Adrenal gland (tissue), 12 donors: Measurements from ENCODE around the gene CCDC142. TPM values are rescaled to one million over a fixed set of nuclear protein-coding genes. Genes with fewer than 3 reads are reported as not detected.

Source experiments
- DNase-seq, 7 donors: peaks; one replicate each; pipeline ENCODE4 v3.0.0-alpha.2; 2019 to 2020
- H3K27ac ChIP-seq, 5 donors: fragments of 200-600 bp; sonication (generic) in 4 of 5; 1 replicate in 3 of 5; 2 replicates in 2 of 5; pipeline versions ENCODE4 v1.5.1 to v1.8.0; 2016 to 2020; ENCODE audit warnings: mild to moderate bottlenecking in 1 of 5
- H3K27me3 ChIP-seq: fragments of 200-600 bp; 2 replicates; pipeline ENCODE4 v1.8.0; 2021
- H3K36me3 ChIP-seq, 2 donors: fragments of 200-600 bp; replicated peaks in 1 of 2; 1 replicate in 1 of 2; 2 replicates in 1 of 2; pipeline versions ENCODE4 v1.5.1 to v1.8.0; 2018 to 2022
- H3K4me1 ChIP-seq, 2 donors: fragments of 200-600 bp; replicated peaks in 1 of 2; 1 replicate in 1 of 2; 2 replicates in 1 of 2; pipeline versions ENCODE4 v1.5.1 to v1.8.0; 2018 to 2021
- H3K4me3 ChIP-seq, 4 donors: fragments of 200-600 bp; sonication (generic) in 3 of 4; one replicate each; pipeline ENCODE4 v1.5.1; 2016 to 2018
- H3K9me3 ChIP-seq, 3 donors: fragments of 200-600 bp; sonication (generic) in 1 of 3; replicated peaks in 1 of 3; 1 replicate in 2 of 3; 2 replicates in 1 of 3; pipeline versions ENCODE4 v1.5.1 to v1.8.0; 2016 to 2021
- POLR2A ChIP-seq, 2 donors: fragments of 450-650 bp; IDR thresholded peaks; one replicate each; pipeline ENCODE4 v1.6.1; 2017; ENCODE audit warnings: antibody characterized with exemption in 2 of 2, mild to moderate bottlenecking in 2 of 2, moderate library complexity in 1 of 2
- WGBS, 4 donors: extraction: QIAGEN DNeasy Blood & Tissue Kit in 2 of 4; methylation state at CpG; one replicate each; pipeline versions ENCODE4 v1.1.5 to v1.1.7; 2013 to 2017; 5-methylcytosine and 5-hydroxymethylcytosine counted together
- intact Hi-C, 2 donors: fragments of 100-400 bp; cut with DNase I; formaldehyde crosslinking; loops; one replicate each; pipeline versions ENCODE4 v1.14.1 to v1.15.0; 2022 to 2023
- polyA plus RNA-seq, 3 donors: library from polyadenylated mRNA; stranded (reverse); fragments of 200-250 nt in 2 of 3; fragments of 350-450 nt in 1 of 3; fragmentation: Illumina TruSeq in 1 of 3; extraction: RNeasy Lipid Tissue Mini Kit (QIAGEN cat#74804) in 1 of 3; gene quantifications; one replicate each; pipeline ENCODE4 v1.2.3, GENCODE V29; 2013 to 2014
- total RNA-seq, 9 donors: library from RNA; depleted of rRNA in 4 of 9; stranded (reverse); fragments of >200 nt in 4 of 9; fragments of 120-200 nt in 1 of 9; fragmentation: NEBNext Ultra II Directional in 1 of 9; extraction: Animal tissue kit (Norgen Biotek cat#: 25700) in 1 of 9; gene quantifications; one replicate each; pipeline versions ENCODE4 v1.1.0 to v1.2.4, GENCODE V29; 2013 to 2023
- TF ChIP-seq, protein P1 (sequence below), 6 experiments: fragments of 450-650 bp in 4 of 6; fragments of 200-600 bp in 2 of 6; sonication (generic) in 1 of 6; IDR thresholded peaks; 1 replicate in 5 of 6; 2 replicates in 1 of 6; pipeline versions ENCODE4 v1.5.1 to v1.8.0; 2016 to 2021; ENCODE audit warnings: antibody characterized with exemption in 6 of 6, mild to moderate bottlenecking in 2 of 6, moderate library complexity in 1 of 6
- donor health status: healthy with polysubstance abuse.
- donor health status: Bipolar disorder and iron deficiency.
- donor health status: DM: yes; HTN: yes; CAD: no.
- donor health status: DM: no; HTN: no; CAD: no.
- donor health status: DM: no; HTN: no; CAD: no.
- donor health status: DM: yes; HTN: yes; CAD: no.

Gene CCDC142
- total and polyA plus RNA-seq, 12 donors: 3.2 to 46.0 (median 12.3) TPM

DNA sequence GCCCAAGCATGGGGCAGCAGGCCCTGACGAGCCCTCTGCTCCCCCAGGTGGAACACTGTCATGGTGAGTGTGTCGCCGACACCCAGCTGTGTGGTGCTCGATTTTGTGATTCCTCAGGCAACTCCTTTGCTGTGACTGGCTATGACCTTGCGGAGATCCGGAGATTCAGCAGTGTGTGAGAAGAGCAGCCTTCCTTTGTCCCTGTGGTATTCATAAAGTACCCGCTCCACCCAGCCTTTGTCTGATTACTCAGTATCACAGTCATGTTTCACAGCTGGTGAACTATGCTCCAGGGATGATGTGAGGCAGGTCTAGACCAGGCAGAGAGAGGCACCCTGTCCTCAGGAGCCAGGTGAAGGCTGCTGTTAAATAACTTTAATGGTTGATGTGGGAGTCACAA is 57.3 kb downstream of the CCDC142 start:
- peaks cover 0 to 47% of the 10 kb centered on the region in 2 donors for H3K36me3 ChIP-seq
- TF ChIP-seq POLR2A (IDR thresholded peaks at IDR 0.05): no peak
- TF ChIP-seq, protein P1, sequence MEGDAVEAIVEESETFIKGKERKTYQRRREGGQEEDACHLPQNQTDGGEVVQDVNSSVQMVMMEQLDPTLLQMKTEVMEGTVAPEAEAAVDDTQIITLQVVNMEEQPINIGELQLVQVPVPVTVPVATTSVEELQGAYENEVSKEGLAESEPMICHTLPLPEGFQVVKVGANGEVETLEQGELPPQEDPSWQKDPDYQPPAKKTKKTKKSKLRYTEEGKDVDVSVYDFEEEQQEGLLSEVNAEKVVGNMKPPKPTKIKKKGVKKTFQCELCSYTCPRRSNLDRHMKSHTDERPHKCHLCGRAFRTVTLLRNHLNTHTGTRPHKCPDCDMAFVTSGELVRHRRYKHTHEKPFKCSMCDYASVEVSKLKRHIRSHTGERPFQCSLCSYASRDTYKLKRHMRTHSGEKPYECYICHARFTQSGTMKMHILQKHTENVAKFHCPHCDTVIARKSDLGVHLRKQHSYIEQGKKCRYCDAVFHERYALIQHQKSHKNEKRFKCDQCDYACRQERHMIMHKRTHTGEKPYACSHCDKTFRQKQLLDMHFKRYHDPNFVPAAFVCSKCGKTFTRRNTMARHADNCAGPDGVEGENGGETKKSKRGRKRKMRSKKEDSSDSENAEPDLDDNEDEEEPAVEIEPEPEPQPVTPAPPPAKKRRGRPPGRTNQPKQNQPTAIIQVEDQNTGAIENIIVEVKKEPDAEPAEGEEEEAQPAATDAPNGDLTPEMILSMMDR (IDR thresholded peaks at IDR 0.05): no peak
- WGBS, 4 donors: 74 to 90% (median 85%) methylated on average over 4 to 7 of the region's 7 CpGs
- no peaks in the 10 kb centered on the region for H3K9me3 ChIP-seq
- intact Hi-C loops: no loop called here
- H3K27ac ChIP-seq: no peak overlapping the region
- peaks cover 5 to 6% of the 10 kb centered on the region in 2 donors for H3K4me1 ChIP-seq
- no peak overlapping the region for H3K4me3 ChIP-seq
- no peak for DNase-seq
- H3K27me3 ChIP-seq: no peaks in the 10 kb centered on the region

DNA sequence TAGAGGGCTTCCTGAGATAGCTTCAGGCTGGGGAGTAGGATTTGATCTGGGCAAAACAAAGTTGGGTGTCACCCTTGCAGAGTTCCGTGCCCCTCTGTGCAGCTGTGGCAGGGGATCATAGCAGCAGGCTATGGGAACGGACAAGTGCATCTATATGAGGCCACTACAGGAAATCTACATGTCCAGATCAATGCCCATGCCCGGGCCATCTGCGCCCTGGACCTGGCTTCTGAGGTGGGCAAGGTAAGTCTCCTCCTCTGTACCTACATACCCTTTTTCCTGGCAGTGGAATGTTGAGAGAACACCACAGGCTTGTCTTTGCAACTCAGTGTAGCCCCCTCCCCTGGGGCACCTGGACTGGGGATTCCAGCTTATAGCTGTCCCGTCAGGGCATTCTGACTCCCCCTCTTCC is 57.8 kb downstream of the CCDC142 start:
- Histone ChIP-seq H3K36me3 (peaks cover 0 to 42% of the 10 kb centered on the region in 2 donors), H3K27ac (no peak overlapping the region), H3K27me3 (no peaks in the 10 kb centered on the region), H3K4me1 (peaks cover 5 to 6% of the 10 kb centered on the region in 2 donors), H3K9me3 (no peaks in the 10 kb centered on the region), H3K4me3 (no peak overlapping the region)
- intact Hi-C loops: no loop called here
- 73 to 88% (median 84%) methylated on average over 3 to 5 of the region's 5 CpGs for WGBS, 4 donors
- no peak for DNase-seq
- TF ChIP-seq, protein P1 (IDR thresholded peaks at IDR 0.05): no peak
- no peak for TF ChIP-seq POLR2A (IDR thresholded peaks at IDR 0.05)

DNA sequence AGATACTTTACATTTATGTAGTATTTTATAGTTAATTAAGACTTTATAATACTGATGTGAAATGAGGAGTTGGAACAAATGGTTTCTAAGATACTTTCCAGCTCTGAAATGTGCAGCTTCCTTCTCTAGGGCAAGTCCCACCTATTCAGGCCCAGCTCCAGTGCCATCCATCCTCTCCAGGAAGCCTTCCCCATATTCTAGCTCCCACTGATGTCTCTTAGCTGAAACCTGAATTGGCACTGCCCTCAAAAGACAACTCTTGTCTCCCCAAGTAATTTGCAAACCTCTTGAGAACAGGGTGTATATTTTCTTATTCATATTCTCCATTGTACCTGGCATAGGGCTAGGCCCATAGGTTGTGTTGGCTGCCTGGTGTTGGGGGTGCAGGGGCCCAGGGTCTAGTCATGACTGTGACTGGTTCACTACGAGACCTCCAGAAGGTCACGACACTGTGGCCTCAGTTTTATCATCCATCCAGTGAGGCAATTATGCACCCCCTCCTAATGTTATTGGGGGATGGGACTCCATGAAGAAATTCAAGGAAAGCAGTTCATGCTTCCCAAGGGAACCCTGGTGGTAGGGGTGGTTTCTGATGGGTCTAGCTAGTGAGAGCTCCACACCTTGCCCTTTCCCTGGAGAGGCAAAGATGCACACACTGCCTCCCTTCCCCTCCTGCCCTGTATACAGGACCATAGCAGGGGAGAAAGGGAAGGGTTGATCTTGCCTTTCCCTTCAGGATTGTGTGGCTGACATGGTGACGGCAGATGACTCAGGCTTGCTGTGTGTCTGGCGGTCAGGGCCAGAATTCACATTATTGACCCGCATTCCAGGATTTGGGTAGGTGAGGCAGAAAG is 58.4 kb downstream of the CCDC142 start:
- Histone ChIP-seq H3K27ac (no peak overlapping the region), H3K9me3 (no peaks in the 10 kb centered on the region), H3K36me3 (peaks cover 0 to 36% of the 10 kb centered on the region in 2 donors), H3K4me3 (no peak overlapping the region), H3K4me1 (peaks cover 5 to 6% of the 10 kb centered on the region in 2 donors), H3K27me3 (no peaks in the 10 kb centered on the region)
- WGBS, 4 donors: 58 to 77% (median 74%) methylated on average over 5 of the region's 5 CpGs
- intact Hi-C loops: no loop called here
- DNase-seq: no peak
- TF ChIP-seq POLR2A (IDR thresholded peaks at IDR 0.05): no peak
- TF ChIP-seq, protein P1 (IDR thresholded peaks at IDR 0.05): no peak

Other genes with a start within 250 kb of the CCDC142 start
- gene SLC4A5, start 139.6 kb downstream of the CCDC142 start, total RNA-seq: 1 to 10 TPM in 1 of 9 donors, under 1 TPM in 7, not detected in 1; 0.14 to 1.3 (median 0.74) TPM
- 1 to 10 TPM in 1 of 3 donors, under 1 TPM in 2; 0.51 to 2.7 (median 0.71) TPM for gene SLC4A5, start 139.6 kb downstream of the CCDC142 start, polyA plus RNA-seq
- gene DCTN1, start 102.7 kb downstream of the CCDC142 start, total RNA-seq: 100 to 1,000 TPM; 106 to 188 (median 146) TPM
- 100 to 1,000 TPM; 142 to 258 (median 212) TPM for gene DCTN1, start 102.7 kb downstream of the CCDC142 start, polyA plus RNA-seq
- gene C2orf81, start 61.4 kb downstream of the CCDC142 start, total RNA-seq: 1 to 10 TPM in 5 of 9 donors, under 1 TPM in 4; 0.36 to 4.7 (median 1.7) TPM
- gene C2orf81, start 61.4 kb downstream of the CCDC142 start, polyA plus RNA-seq: 1 to 10 TPM in 2 of 3 donors, under 1 TPM in 1; 0.46 to 7.1 (median 4.5) TPM
- 10 to 100 TPM in 7 of 9 donors, 1 to 10 TPM in 2; 7.5 to 23.9 (median 14.5) TPM for gene WDR54, start 61.3 kb downstream of the CCDC142 start, total RNA-seq
- 10 to 100 TPM in 2 of 3 donors, 1 to 10 TPM in 1; 6.4 to 20.2 (median 14.4) TPM for gene WDR54, start 61.3 kb downstream of the CCDC142 start, polyA plus RNA-seq
- gene RTKN, start 41.1 kb downstream of the CCDC142 start, total RNA-seq: 10 to 100 TPM in 8 of 9 donors, 1 to 10 TPM in 1; 9.7 to 21.2 (median 13.8) TPM
- 10 to 100 TPM in 2 of 3 donors, 1 to 10 TPM in 1; 7.4 to 35.6 (median 17.3) TPM for gene RTKN, start 41.1 kb downstream of the CCDC142 start, polyA plus RNA-seq
- 100 to 1,000 TPM in 1 of 9 donors, 10 to 100 TPM in 8; 13.6 to 108 (median 35.4) TPM for gene INO80B, start 27.9 kb downstream of the CCDC142 start, total RNA-seq
- gene INO80B, start 27.9 kb downstream of the CCDC142 start, polyA plus RNA-seq: 100 to 1,000 TPM in 2 of 3 donors, 10 to 100 TPM in 1; 40.5 to 133 (median 124) TPM
- gene WBP1, start 24.6 kb downstream of the CCDC142 start, total RNA-seq: 100 to 1,000 TPM in 7 of 9 donors, 10 to 100 TPM in 2; 60.9 to 176 (median 114) TPM
- gene WBP1, start 24.6 kb downstream of the CCDC142 start, polyA plus RNA-seq: 100 to 1,000 TPM in 2 of 3 donors, 10 to 100 TPM in 1; 56.9 to 267 (median 244) TPM
- 10 to 100 TPM; 32.9 to 72.6 (median 46.5) TPM for gene MOGS, start 17.6 kb downstream of the CCDC142 start, total RNA-seq
- 10 to 100 TPM; 25.9 to 60.7 (median 46.4) TPM for gene MOGS, start 17.6 kb downstream of the CCDC142 start, polyA plus RNA-seq
- gene MRPL53, start 10.3 kb downstream of the CCDC142 start, total RNA-seq: 100 to 1,000 TPM in 6 of 9 donors, 10 to 100 TPM in 3; 30.2 to 191 (median 140) TPM
- 100 to 1,000 TPM in 2 of 3 donors, 10 to 100 TPM in 1; 26.4 to 167 (median 129) TPM for gene MRPL53, start 10.3 kb downstream of the CCDC142 start, polyA plus RNA-seq
- 10 to 100 TPM; 12.6 to 38.6 (median 20.1) TPM for gene TTC31, start 83 bp upstream of the CCDC142 start, total RNA-seq
- 10 to 100 TPM; 11.1 to 35.3 (median 21.7) TPM for gene TTC31, start 83 bp upstream of the CCDC142 start, polyA plus RNA-seq
- 1 to 10 TPM in 2 of 9 donors, under 1 TPM in 6, not detected in 1; 0.18 to 2.0 (median 0.76) TPM for gene LBX2, start 16.6 kb upstream of the CCDC142 start, total RNA-seq
- under 1 TPM in 2 of 3 donors, not detected in 1; 0.40 to 0.72 TPM for gene LBX2, start 16.6 kb upstream of the CCDC142 start, polyA plus RNA-seq
- 10 to 100 TPM; 15.4 to 38.9 (median 21.1) TPM for gene PCGF1, start 24.7 kb upstream of the CCDC142 start, total RNA-seq
- gene PCGF1, start 24.7 kb upstream of the CCDC142 start, polyA plus RNA-seq: 10 to 100 TPM; 35.4 to 38.3 (median 37.2) TPM
- gene TLX2, start 31.5 kb upstream of the CCDC142 start, total RNA-seq: 1 to 10 TPM in 4 of 9 donors, under 1 TPM in 1, not detected in 4; 0.46 to 3.9 (median 3.7) TPM
- gene TLX2, start 31.5 kb upstream of the CCDC142 start, polyA plus RNA-seq: 10 to 100 TPM in 1 of 3 donors, 1 to 10 TPM in 1, under 1 TPM in 1; 0.75 to 22.8 (median 3.2) TPM
- under 1 TPM in 2 of 9 donors, not detected in 7; 0.17 to 0.31 TPM for gene DQX1, start 43.2 kb upstream of the CCDC142 start, total RNA-seq
- gene DQX1, start 43.2 kb upstream of the CCDC142 start, polyA plus RNA-seq: under 1 TPM in 2 of 3 donors, not detected in 1; 0.17 to 0.32 TPM
- gene AUP1, start 46.7 kb upstream of the CCDC142 start, total RNA-seq: 100 to 1,000 TPM in 6 of 9 donors, 10 to 100 TPM in 3; 88.5 to 124 (median 109) TPM
- 100 to 1,000 TPM; 118 to 527 (median 329) TPM for gene AUP1, start 46.7 kb upstream of the CCDC142 start, polyA plus RNA-seq
- 10 to 100 TPM; 19.1 to 47.4 (median 37.0) TPM for gene HTRA2, start 46.9 kb upstream of the CCDC142 start, total RNA-seq
- gene HTRA2, start 46.9 kb upstream of the CCDC142 start, polyA plus RNA-seq: 10 to 100 TPM; 25.6 to 42.0 (median 29.0) TPM
- 10 to 100 TPM in 7 of 9 donors, 1 to 10 TPM in 2; 7.7 to 26.4 (median 12.8) TPM for gene LOXL3, start 70.9 kb upstream of the CCDC142 start, total RNA-seq
- gene LOXL3, start 70.9 kb upstream of the CCDC142 start, polyA plus RNA-seq: 10 to 100 TPM in 2 of 3 donors, 1 to 10 TPM in 1; 3.6 to 13.6 (median 11.2) TPM
- 10 to 100 TPM; 15.2 to 49.6 (median 22.8) TPM for gene DOK1, start 71.7 kb upstream of the CCDC142 start, total RNA-seq
- gene DOK1, start 71.7 kb upstream of the CCDC142 start, polyA plus RNA-seq: 10 to 100 TPM in 1 of 3 donors, 1 to 10 TPM in 2; 4.0 to 11.3 (median 5.5) TPM
- 1 to 10 TPM in 2 of 9 donors, under 1 TPM in 6, not detected in 1; 0.47 to 2.2 (median 0.88) TPM for gene M1AP, start 165.3 kb upstream of the CCDC142 start, total RNA-seq
- gene M1AP, start 165.3 kb upstream of the CCDC142 start, polyA plus RNA-seq: 1 to 10 TPM in 1 of 3 donors, under 1 TPM in 2; 0.55 to 1.3 (median 0.84) TPM
- gene SEMA4F, start 171.2 kb upstream of the CCDC142 start, total RNA-seq: 10 to 100 TPM in 1 of 9 donors, 1 to 10 TPM in 8; 1.9 to 11.3 (median 4.8) TPM
- 1 to 10 TPM; 1.9 to 2.7 (median 2.1) TPM for gene SEMA4F, start 171.2 kb upstream of the CCDC142 start, polyA plus RNA-seq